HG03378 (cell line): Measurements from ENCODE around the gene PHTF2.
"Not testable (repeated sequence)": the region's sequence is repeated elsewhere in the genome, so short reads cannot be mapped to it uniquely, and the experiment has no call there.

ENCODE experiments used
- ATAC-seq: cut with Tn5 transposase; IDR thresholded peaks from one replicate; pipeline ENCODE4 v1.9.1; 2021; ENCODE audit warnings: mild to moderate bottlenecking, moderate library complexity; ENCODE audit not compliant: unreplicated experiment

The PHTF2 gene

GRCh38 chr7:77798394-77799077 is at the start of gene PHTF2, which contains the start of gene TMEM60:
Gene PHTF2 (plus strand): TSS chr7:77798773.
Gene TMEM60 (minus strand): TSS chr7:77798434. CDS start chr7:77794373, 4,061 bp downstream.
- ATAC-seq, result peak; percentile 90

GRCh38 chr7:77752016-77752415 is 46.6 kb upstream of the PHTF2 start:
- ATAC-seq, result no peak

DNA sequence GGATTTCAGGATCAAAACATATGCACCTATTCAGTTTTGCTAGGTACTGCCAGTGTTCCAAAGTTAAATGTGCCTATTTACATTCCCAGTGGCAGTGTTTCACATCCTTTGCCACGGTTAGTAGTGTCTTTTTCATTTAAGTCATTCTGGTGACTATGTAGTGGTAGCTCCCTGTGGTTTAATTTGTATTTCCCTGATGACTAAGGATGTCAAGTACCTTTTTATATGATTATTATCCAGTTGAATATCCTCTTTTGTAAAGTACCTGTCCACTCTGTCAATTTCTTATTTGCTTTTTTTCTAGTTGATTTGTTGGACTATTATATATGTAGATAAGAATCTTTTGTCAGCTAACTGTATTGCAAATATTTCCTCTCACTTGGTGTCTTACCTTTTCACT is 45.4 kb upstream of the PHTF2 start:
- no peak for ATAC-seq

GRCh38 chr7:77757589-77757988 is 41.0 kb upstream of the PHTF2 start:
- peak; percentile 96 for ATAC-seq

- ATAC-seq, result peak; percentile 34
These were observed 39.2 kb upstream of the PHTF2 start for GRCh38 chr7:77759294-77759889.

GRCh38 chr7:77760809-77761453 is 37.6 kb upstream of the PHTF2 start:
- ATAC-seq, result no peak

GRCh38 chr7:77765481-77765880 is 33.1 kb upstream of the PHTF2 start:
- no peak for ATAC-seq

- no peak for ATAC-seq
These were observed 32.4 kb upstream of the PHTF2 start for GRCh38 chr7:77765906-77766800.

- ATAC-seq, result no peak
These were observed 31.6 kb upstream of the PHTF2 start for GRCh38 chr7:77766801-77767605.

- no peak for ATAC-seq
These were observed 28.3 kb upstream of the PHTF2 start for GRCh38 chr7:77770316-77770715.

- ATAC-seq, result no peak
These were observed 26.7 kb upstream of the PHTF2 start for GRCh38 chr7:77771901-77772300.

DNA sequence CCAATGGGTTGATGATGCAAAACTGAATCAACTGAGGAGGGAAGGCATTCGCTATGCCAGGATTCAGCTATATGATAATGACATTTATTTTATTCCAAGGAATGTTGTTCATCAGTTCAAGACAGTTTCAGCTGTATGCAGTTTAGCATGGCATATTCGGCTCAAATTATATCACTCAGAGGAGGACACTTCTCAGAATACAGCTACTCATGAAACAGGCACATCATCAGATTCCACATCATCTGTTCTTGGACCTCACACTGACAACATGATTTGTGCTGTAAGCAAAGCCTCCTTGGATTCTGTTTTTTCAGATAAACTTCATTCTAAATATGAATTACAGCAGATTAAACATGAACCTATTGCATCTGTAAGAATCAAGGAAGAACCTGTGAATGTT is 20.0 kb upstream of the PHTF2 start:
- ATAC-seq, result no peak

GRCh38 chr7:77782383-77782782 is 16.2 kb upstream of the PHTF2 start:
- ATAC-seq, result no peak

DNA sequence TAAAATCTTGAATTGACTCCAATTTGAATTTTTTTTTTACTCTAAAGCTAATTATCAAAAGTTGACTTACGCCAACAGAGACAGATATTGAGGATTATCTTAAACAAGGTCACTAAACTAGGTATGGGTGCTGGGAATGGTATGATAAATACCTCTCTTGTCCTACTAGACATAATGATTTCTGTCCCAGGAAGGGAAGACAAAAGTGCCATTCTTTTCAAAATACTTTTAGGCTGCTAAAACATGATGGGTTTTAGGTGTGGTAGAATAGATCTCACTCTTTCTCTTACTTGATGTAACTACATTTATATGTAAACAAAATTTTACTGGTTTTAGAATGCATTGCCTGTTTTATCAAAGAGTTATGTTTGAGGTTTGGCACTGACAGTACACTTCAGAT is 15.5 kb upstream of the PHTF2 start:
- no peak for ATAC-seq

DNA sequence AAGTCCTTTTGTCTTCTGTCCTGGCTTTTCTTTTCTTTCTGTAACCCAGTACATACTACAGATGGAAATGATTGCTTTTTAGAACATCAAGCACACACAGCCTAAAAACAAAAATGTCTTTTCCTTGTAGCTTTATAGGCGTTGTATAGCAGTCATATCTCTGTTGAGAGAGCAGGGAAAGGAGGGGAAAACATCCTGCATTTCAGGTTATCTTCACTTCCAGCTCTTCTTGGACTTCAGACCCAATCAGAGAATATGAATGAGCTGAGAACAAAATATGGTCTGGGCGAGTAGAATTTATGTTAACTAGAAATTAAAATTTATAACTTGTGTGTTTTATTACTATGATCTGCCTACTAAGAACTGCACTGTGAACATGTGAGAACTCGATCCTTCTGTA is 15.0 kb upstream of the PHTF2 start:
- ATAC-seq, result no peak

DNA sequence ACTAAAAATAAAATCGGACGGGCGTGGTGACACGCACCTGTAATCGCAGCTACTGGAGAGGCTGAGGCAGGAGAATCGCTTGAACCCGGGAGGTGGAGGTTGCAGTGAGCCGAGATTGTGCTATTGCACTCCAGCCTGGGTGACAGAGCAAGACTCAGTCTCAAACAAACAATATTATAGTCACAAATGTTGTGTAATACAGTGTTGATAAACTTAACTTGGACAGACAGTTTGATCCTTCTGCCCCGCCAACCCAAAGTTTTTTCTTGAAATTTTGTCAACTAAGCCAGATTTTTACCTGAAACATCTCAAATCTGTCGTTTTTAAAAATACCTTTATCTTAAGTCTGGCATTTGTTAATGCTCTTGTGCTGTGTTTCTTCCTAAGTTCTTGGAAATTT is 14.1 kb upstream of the PHTF2 start:
- ATAC-seq, result not testable (repeated sequence)

GRCh38 chr7:77786018-77786417 is 12.6 kb upstream of the PHTF2 start:
- ATAC-seq, result no peak

DNA sequence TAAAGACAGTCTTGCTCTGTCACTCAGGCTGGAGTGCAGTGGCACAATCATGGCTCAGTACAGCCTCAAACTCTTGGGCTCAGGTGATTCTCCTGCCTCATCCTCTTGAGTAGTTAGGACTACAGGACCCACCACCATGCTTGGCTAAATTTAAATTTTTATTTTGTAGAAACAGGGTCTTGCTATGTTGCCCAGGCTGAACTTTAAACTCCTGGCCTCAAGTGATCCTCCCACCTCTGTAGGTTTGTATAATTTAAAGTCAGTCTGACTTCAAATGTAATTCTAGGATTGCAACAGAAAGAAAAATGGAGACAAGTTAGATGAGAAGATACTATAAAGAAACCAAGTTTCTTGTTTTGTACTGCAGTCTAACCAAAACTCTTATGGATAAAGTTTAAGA is 11.8 kb upstream of the PHTF2 start:
- no peak for ATAC-seq

DNA sequence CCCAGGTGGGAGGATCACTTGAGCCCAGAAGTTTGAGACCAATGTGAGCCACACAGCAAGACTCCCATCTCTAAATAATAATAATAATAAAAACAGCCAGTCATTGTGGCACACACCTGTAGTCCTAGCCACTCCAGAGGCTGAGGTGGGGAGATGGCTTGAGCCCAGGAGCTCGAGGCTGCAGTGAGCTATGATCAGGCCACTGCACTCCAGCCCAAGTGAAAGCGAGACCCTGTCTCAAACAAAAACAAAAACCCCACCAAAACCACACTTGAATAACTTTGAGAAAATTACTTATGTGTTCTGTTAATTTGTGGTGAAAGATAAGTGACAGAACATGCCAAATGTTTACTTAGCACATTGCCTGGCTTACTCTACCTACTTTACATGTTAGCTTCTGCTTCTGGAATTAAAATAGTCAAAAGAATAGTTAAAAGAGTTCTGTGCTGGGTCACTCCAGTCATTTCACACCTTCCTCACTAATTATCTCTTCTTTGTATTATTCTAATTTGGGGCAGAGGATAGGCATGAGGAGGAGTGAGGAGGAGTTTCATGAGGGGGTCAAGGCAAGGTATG is 10.2 kb upstream of the PHTF2 start:
- ATAC-seq, result no peak

DNA sequence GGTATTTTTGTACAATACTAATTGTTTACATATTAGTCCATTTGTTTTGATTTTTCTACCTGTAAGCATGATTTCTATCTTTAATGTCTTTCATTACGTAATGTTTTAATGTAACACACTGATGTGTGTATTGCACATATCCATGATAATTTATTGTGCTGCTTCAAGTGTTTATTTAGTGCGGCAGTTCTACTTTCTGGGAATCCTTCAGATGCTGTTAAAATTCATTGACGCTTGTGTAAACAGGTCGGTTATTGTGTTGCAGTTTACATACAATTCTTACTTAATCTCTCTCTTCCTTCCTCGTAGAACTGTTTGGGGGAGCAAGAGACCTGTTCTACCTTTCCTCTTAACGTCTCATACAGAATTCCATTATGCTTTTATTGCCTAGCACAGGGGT is 7.2 kb upstream of the PHTF2 start:
- no peak for ATAC-seq
